IPS DF 4.7 (cell line): ENCODE measurements around the gene TSPAN1.

Experiments
- DNase-seq: peaks from one replicate; pipeline ENCODE4 v3.0.0-alpha.2; 2013; ENCODE audit warnings: low spot score; ENCODE audit errors: extremely low read depth

TSPAN1 gene

DNA sequence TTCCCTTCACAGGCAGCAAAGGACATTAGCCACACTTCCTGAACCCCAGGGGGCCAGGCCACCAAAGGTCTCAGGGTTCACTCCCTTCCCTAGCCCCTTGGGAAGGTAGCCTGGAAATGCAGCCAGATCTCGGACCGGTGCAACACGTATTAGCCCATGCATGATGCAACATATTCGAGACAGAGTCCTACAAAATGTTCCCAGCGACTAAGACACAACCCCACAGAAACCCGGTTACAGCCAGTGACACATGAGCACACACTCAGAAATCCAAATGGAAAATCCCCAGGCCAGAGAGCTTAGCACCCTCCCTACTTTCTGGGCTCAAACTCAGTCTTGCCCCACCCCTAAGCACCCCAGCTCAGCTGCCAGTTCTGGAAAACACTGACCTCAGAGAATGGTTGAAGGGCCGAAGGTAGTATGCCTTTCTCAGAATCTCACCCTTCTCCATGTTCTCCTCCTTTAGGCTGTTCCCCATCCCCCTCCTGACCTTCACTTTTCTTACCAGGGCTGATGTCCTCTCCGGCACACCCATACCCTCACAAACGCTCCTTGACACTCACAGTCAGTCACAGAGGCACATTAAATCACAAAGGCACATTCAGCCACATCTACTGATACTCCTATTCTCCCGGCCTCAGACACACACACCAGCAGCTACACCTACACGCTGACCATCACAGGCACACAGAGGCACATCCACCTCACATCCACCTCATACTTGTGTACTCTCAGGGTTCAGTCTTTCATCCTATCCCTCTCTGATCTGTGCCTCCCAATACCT is at the start of gene TSPAN1:
TSPAN1 (plus strand) TSS at position 640 of the 784 bp plus-strand sequence. CDS start 6,021 bp downstream, outside the sequence.
- no peak for DNase-seq

DNA sequence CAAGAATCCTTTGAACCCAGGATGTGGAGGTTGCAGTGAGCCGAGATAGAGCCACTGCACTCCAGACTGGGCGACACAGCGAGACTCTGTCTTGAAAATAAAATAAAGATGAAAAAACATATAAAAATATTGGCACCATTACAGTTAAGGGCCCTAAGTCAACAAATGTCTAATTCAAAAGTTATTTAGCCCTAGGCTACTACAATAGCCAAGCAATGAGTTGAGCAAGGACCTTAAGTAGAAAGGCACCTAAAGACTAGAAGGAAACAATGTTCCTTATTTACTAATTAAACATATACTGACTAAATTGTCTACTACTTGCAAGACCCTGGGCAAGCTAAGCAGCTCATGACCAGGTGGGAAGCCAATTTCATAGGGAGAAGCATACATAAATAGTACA is 46.5 kb upstream of the TSPAN1 start:
- no peak for DNase-seq

GRCh38 chr1:46130121-46130520 is 44.8 kb upstream of the TSPAN1 start:
- no peak for DNase-seq

DNA sequence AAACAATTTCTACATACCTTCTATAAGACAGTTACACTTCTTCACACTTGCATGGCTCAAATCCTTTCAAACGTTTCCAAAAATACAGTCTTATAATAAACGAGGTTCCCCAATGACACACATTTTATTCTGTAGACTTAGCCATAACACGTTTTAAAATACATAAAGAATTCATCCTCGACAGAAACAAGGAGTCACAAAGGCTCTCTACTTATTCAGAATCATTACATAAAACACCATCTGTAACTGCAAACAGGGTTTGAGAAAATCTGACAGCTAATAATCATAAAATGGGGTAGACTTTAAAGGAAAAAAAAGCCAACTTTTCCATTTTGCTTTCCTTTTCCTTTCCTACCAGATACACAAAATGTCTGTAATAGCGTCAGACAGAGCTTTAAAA is 44.3 kb upstream of the TSPAN1 start:
- DNase-seq: no peak

DNA sequence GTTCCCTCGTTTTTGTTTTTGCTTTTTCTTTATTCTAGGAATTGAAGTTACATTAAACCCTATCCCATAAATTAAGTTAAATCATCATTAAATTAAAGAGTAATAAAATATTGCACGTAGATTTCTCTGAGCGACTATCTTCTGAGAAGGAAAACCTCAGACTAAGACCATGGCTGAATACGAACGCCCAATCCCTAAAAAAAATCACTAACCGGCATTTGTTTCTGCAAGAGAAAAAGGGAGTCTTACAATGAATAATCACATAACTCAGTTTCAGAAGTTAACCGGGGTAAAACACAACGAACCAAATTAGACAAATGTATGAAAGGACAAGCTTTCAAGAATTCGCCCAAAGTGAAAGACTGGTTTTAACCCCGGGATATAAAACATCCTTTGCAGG is 43.8 kb upstream of the TSPAN1 start:
- no peak for DNase-seq

DNA sequence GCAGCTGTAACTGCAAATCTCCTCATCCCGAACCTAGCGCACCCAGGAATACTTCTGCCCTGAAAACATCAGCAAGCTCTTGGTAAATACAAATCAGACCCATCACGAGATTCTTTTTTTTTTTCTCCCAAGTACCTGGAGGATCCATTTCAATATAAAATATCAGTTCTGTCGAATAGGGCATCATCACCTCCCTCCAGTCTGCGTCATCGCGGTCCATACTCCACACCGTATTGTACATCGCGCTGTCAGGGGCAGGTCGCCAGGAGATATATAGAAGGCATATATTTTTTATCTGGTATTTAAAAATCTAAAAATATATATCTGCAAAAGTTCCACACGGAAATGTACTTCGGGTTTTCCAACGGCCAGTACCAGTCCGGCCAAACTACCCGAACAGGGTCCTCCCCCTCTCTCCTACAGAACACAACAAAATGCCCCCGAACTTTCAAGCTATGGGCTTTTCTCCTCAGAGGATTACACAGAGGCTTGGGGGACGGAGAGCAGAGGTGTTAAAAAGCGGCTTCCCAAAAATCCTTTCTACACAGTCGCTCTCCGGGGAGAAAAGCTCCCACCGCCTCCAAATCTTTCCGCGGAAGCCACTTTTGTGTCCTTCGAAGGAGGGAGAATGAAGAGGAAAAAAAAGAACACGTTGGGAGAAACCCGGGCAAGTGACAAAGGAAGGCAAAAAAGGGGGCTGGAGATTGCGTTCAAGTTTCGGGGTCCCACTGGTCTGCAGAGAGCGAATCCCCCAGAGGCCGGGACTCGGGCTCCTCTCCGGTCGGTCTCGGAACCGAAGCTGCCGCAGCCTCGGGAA is 43.0 kb upstream of the TSPAN1 start:
- DNase-seq: no peak

- peak; percentile 98 for DNase-seq
Measured at GRCh38 chr1:46132529-46133180, 42.2 kb upstream of the TSPAN1 start, which contains the start of gene PIK3R3. TSS of gene PIK3R3 (minus strand) at chr1:46132629. CDS start at chr1:46131952, 677 bp downstream.

- no peak for DNase-seq
Measured at GRCh38 chr1:46133181-46133658, 41.7 kb upstream of the TSPAN1 start.

- no peak for DNase-seq
Measured at GRCh38 chr1:46133781-46134350, 41.0 kb upstream of the TSPAN1 start.

DNA sequence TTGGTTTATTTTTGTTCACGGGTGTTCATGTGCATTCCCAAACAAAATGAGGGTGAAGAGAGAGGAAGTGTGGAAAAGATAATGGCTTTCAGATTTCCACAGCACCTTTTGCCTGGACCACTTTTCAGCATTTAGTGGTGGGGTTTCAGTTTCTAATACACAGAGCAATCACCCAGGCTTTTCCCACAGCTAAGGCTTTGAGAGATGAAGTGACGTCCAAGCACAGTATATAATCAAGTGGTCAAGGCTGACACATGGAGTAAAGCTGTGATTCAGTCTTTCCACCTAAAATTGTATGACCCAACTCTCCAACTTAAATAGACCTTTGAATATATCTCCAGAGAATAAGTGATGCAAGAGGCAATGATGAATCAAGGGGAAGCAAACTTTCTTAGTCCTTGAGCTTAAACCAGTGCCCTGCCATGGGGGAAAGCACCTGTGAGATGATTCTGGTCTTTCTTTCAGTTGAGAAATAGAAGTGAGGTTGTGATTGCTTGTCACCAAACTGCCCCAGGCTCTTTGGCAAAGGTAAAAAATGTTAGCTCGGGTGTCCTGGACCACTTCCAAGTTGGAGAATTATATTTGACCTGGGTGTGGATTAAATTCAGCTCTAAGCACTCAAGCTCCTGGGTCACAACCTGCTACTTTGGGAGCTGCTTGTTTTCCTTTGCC is 40.1 kb upstream of the TSPAN1 start:
- DNase-seq: no peak

DNA sequence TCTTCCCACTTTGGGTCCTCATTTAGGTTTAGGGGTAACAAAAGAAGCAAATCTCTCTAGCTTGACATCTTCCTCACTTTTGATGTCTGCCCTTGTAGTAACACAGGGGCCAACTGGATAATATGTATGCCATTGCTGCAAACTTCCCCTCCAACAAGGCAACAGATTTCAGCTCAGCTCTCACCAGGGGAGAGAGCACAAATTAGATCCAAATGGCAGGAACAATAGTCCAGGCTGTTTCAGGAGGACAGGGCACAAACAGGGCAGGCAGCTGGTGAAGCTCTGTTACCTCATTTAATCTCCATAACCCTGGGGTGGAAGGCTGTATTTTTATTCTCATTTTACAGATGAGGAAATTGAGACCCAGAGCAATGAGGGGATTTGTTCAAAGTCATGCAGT is 38.2 kb upstream of the TSPAN1 start:
- no peak for DNase-seq

DNA sequence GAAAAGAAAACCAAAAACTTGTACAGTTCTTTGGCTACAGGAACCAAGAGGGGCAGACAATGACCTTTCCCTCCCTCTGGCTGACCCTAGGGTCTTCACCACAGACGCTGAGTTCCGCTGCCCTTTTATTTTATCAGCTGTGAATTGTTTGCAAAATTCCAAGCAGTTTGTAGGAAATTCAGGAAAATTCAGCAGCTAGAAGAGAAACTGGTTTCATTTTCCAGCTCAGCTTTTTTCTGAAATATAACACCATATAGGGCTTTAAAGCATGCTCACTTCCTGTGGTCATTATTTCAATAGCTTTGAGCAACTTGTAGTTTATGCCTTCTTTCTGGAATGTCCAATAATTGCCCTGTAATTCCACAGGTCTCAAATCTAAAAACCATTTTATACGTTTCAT is 37.0 kb upstream of the TSPAN1 start:
- no peak for DNase-seq

GRCh38 chr1:46148318-46148717 is 26.6 kb upstream of the TSPAN1 start:
- no peak for DNase-seq

- DNase-seq: no peak
Measured at GRCh38 chr1:46150085-46150484, 24.8 kb upstream of the TSPAN1 start.

DNA sequence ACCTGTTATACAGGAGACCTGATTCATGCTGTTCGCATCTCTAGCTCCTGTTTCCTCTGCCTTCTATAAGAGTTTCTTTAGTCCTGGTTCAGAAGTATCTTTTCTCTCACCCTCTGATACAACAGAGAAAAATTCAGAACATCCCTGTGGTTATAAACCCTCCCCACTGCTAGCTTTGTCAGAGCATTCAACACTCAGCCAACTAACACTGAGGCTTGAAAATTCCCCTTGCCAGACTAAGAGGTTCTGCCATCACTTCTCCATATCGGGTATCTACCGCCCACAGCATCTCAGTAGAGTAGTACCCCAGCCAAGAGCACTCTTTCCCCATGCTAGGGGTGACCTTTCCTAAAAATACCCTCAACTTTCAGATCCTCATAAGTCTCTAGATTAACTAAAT is 22.9 kb upstream of the TSPAN1 start:
- DNase-seq: no peak

GRCh38 chr1:46153228-46153627 is 21.7 kb upstream of the TSPAN1 start:
- DNase-seq: no peak

- DNase-seq: no peak
Measured at GRCh38 chr1:46153732-46154131, 21.2 kb upstream of the TSPAN1 start.

- DNase-seq: no peak
Measured at GRCh38 chr1:46157916-46158311, 17.0 kb upstream of the TSPAN1 start.

- no peak for DNase-seq
Measured at GRCh38 chr1:46158312-46159281, 16.3 kb upstream of the TSPAN1 start.

- DNase-seq: no peak
Measured at GRCh38 chr1:46159516-46159915, 15.4 kb upstream of the TSPAN1 start.
